AG10803 (cell line): Measurements from ENCODE around the gene LTBP4.

ENCODE experiments used
- DNase-seq: peaks from one replicate; pipeline ENCODE4 v3.0.0; 2010; ENCODE audit warnings: low read depth
- H3K4me3 ChIP-seq: 2 replicates; pipeline ENCODE4 v1.5.1; 2011; ENCODE audit warnings: mild to moderate bottlenecking, low read length, control low read depth
- TF ChIP-seq, protein P1 (sequence below): conservative IDR thresholded peaks from 2 replicates; pipeline ENCODE4 v1.5.1; 2011; ENCODE audit warnings: mild to moderate bottlenecking, low read length, control low read depth, inconsistent platforms

Gene LTBP4

DNA sequence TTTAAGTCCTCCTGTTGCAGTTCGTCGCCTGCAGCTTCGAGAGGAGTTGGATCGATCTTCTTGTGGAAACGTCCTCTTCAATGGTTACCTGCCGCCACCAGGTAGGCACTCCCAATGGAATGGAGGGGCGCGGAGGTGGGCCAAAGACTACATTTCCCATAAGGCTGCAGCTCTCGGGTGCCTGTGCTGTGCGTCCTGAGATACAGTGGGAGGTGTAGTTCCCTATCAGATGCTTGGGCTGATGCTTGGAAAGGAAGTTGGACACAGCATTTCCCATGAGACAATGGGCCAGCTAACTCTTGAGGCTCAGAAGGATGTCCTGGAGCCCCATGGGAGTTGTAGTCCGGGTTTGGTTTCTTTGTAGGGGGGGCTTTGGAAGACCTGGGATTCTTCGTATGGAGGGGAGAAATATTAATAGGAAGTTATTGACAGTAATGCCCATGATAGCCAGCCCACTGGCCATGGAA, 22.7 kb upstream of the LTBP4 start:
- no peak for DNase-seq
- no peak overlapping the region for H3K4me3 ChIP-seq
- TF ChIP-seq, protein P1, sequence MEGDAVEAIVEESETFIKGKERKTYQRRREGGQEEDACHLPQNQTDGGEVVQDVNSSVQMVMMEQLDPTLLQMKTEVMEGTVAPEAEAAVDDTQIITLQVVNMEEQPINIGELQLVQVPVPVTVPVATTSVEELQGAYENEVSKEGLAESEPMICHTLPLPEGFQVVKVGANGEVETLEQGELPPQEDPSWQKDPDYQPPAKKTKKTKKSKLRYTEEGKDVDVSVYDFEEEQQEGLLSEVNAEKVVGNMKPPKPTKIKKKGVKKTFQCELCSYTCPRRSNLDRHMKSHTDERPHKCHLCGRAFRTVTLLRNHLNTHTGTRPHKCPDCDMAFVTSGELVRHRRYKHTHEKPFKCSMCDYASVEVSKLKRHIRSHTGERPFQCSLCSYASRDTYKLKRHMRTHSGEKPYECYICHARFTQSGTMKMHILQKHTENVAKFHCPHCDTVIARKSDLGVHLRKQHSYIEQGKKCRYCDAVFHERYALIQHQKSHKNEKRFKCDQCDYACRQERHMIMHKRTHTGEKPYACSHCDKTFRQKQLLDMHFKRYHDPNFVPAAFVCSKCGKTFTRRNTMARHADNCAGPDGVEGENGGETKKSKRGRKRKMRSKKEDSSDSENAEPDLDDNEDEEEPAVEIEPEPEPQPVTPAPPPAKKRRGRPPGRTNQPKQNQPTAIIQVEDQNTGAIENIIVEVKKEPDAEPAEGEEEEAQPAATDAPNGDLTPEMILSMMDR: no peak

DNA sequence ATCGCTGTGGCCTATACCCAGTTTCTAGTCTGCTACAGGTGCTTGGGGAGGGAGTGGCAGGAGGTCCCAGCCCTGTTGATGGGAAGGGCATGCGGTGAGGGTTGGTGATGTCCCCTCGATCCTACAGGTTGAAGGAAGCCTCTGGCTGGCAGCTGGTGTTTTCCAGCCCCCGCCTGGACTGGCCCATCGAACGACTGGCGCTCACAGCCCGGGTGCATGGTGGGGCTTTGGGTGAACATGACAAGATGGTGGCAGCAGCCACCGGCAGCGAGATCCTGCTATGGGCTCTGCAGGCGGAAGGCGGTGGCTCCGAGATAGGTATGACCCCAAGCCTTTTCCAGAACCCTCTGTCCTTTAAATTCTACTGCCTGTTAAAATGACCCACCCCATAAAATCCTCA, 20.6 kb upstream of the LTBP4 start:
- DNase-seq: no peak
- TF ChIP-seq, protein P1: no peak
- no peak overlapping the region for H3K4me3 ChIP-seq

- no peak for DNase-seq
- no peak overlapping the region for H3K4me3 ChIP-seq
- TF ChIP-seq, protein P1: no peak
Measured at GRCh38 chr19:40581531-40581930, 19.6 kb upstream of the LTBP4 start.

DNA sequence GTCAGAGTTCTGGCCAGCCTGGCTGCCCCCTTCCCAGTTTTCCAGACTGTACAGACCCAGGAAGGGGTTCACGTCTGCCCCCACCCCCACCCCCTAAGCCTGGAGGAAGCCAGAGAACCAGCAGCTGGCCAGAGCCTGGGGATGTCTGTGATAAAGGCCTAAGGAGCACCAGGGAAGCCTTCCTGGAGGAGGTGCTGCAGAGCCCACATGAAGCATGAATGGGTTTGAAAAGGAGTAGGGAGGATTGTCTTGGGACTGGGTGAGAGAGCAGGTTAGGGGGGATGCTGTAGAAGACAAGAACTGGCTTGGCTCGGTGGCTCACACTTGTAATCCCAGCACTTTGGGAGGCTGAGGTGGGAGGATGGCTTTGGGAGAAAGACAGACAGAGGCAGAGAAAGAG, 18.7 kb upstream of the LTBP4 start:
- no peak for DNase-seq
- TF ChIP-seq, protein P1: no peak
- no peak overlapping the region for H3K4me3 ChIP-seq

DNA sequence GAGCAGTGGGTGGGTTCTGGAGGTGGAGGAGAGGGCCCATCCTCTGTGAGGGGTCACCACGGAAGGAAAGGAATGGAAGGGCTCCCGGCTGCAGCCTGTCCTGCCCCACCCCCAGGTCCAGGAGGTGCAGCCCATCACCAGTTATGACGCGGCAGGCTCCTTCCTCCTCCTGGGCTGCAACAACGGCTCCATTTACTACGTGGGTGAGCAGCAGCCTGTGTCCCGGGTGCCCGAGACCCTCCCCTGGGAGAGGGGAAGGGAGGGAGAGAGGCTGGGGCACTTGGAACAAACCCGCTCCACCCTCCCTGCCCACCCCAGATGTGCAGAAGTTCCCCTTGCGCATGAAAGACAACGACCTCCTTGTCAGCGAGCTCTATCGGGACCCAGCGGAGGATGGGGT, 17.9 kb upstream of the LTBP4 start:
- TF ChIP-seq, protein P1: no peak
- no peak for DNase-seq
- H3K4me3 ChIP-seq: no peak overlapping the region

- no peak for DNase-seq
- TF ChIP-seq, protein P1: peak; percentile 20; the same call in 1 of the 2 replicates
- no peak overlapping the region for H3K4me3 ChIP-seq
Measured at GRCh38 chr19:40584007-40584406, 17.2 kb upstream of the LTBP4 start.

- peak; percentile 72 for DNase-seq
- TF ChIP-seq, protein P1: no peak
- H3K4me3 ChIP-seq: no peak overlapping the region
Measured at GRCh38 chr19:40585241-40585981, 15.8 kb upstream of the LTBP4 start.
